Fibroblast of upper back skin (primary cell): Measurements from ENCODE around the gene SMOC2.

Experiments used
- DNase-seq: peaks from one replicate; pipeline ENCODE4 v3.0.0-alpha.2; 2013

The SMOC2 gene

DNA sequence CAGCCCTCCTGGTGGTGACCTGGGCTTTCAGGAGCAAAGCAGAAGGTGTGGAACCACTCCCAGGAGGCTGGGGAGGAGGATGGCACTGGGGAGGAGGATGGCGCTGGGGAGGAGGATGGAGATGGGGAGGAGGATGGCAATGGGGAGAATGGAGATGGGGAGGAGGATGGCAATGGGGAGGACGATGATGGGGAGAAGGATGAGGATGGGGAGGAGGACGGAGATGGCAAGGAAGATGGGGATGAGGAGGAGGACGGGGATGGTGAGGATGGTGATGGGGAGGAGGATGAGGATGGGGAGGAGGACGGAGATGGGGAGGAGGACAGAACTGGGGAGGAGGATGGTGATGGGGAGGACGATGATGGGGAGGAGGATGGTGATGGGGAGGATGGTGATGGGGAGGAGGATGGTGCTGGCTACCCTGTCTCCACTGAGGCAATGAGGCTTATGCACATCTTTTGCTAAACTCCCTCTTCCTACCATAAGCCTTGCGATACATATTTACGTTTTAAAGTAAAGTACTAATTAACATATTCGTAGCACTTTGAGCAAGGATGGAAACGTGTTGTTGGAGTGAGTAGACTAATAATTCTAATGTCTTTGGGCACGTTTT, 7.4 kb downstream of the SMOC2 start:
- DNase-seq, result no peak

- no peak for DNase-seq
Measured at GRCh38 chr6:168450917-168451316, 9.9 kb downstream of the SMOC2 start.

- no peak for DNase-seq
Measured at GRCh38 chr6:168451805-168452517, 11.0 kb downstream of the SMOC2 start.

- no peak for DNase-seq
Measured at GRCh38 chr6:168452685-168453377, 11.8 kb downstream of the SMOC2 start.

- DNase-seq, result no peak
Measured at GRCh38 chr6:168455847-168456530, 15.0 kb downstream of the SMOC2 start.

DNA sequence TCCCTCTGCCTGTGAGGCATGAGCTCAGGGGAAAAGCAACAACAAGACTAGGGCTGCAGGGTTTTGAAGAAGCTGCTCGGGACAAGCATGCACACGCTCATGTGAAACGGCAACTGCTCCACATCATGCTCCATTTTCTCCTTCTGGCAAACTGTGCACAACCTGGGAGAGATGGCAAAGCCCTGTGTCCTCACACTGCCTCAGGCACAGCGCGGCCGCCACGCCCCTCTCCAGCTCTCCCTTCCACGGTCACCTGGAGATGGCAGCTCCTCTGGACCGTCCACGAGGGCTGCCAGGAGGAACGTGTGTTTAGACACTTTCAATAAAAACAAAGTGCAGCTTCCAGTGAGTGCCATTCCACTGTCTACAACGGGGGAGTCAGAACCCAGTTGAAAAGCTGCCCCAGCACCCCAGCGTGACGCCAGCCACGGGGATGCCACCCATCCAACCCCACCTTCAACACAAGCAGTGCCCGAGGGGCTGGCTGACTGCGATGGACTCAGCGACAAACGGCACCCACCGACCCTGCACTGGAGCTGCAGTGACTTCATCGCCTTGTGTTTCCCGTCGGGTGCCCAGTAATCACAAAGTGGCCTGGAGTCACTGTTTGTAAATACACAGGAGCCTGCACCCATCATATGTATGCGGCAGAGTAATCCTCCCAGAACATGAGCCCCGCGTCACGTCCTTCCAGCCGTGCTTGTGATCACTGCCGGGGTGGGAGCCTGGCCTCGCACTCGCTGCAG, 16.1 kb downstream of the SMOC2 start:
- no peak for DNase-seq

- no peak for DNase-seq
Measured at GRCh38 chr6:168457653-168457934, 16.6 kb downstream of the SMOC2 start.

GRCh38 chr6:168458101-168458500, 17.1 kb downstream of the SMOC2 start:
- no peak for DNase-seq

- DNase-seq, result no peak
Measured at GRCh38 chr6:168459572-168459971, 18.6 kb downstream of the SMOC2 start.

DNA sequence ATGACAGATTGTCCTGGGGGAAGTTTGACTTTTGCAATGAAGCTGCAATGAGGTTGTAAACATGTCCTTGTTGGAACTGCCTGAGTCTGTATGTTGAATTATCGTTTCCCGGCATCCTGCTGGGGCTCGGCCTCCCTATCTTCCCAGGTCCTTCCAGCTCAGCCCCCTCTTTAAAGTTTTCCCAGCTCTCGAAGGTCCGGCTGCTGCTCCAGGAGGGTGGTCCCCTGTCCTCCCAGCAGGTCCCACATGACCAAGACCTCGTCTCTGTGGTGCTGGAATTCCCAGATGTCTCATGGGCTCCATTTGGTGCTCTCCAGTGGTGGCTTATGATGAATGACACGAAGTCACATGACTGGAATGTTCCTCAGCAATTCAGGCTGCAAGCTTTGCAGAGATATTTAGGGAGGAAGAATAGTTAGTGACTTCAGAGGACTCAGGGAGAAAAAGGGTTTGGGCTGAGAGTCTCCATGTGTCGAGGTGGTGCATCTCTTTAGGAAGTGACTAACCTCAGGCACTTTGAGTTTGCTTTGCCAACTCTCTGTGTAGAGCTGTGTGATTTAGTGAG, 21.4 kb downstream of the SMOC2 start:
- DNase-seq, result no peak

- no peak for DNase-seq
Measured at GRCh38 chr6:168464546-168464945, 23.6 kb downstream of the SMOC2 start.

DNA sequence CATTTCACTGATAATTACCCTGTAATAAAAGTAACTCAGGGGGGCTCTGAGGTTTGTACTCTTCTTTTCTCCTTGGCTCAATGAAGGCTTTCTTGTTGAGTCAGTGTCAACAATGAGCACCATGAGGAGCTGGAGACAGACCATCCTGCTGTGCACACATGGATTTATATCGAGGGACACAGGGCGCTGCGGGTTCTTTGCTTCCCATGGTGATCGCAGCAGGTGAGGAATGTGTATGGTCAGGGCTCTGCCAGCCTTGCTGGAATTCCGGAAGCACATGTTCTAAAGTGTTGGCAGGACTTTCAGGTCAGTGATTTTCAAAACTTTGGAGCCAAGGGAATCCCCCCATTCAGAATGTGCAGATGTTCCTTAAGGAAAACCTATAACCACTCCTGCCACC, 27.1 kb downstream of the SMOC2 start:
- DNase-seq, result no peak

- no peak for DNase-seq
Measured at GRCh38 chr6:168469521-168469920, 28.5 kb downstream of the SMOC2 start.

DNA sequence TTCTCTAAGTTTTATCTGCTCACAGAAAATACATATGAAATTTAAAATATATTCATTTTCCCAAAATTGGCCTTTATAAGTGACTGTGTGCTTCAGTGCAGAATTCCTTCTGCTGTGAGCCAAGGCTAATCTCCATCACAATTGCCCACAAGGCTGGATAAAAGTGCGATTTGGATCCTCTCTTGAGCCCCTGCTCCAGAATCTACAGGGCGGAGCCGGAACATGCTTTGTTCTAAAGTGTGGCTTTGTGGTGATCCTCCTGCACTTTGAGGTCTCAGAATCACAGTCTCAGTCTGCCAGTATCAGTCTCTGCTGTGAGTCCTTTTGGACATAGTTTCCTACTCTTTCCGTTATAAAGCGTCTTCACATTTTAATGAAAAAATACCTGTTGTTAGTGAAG, 28.9 kb downstream of the SMOC2 start:
- no peak for DNase-seq

DNA sequence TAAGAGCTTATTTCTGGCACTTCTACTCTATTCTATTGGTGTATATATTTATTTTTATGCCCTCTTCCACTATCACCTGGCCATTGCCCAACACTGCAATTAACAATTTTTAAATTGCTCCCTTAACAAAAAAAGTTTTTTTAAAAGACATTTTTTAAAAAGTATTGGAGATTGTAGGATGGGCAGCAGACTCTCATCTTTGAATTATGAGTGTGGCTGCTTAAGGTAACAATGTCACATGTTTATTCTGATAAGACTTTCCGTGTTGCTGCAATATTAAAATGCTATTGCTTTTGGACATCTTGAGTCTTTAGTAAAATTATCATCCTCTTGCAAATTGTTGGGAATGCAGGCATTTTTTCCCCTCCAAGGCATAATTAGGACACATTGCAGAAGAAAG, 31.4 kb downstream of the SMOC2 start:
- DNase-seq, result no peak

DNA sequence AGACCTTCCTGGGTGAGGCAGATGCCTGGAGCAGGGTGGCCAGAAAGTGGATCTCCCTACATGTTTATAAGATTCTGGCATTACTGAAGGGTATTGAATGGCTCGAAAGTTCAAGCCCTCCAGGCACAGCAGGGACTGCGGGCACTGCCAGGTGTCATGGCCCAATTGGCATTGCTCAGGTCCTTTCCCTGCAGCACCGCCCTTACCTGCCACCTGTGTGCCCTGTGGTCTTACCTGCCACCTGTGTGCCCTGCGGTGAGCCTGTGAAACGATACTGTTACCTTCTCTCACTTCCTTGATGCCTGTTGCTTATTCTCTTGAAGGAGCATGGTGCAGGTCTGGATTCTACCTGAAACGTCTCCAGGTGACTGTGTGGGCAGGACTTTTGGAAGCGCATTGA, 32.2 kb downstream of the SMOC2 start:
- DNase-seq, result no peak

- no peak for DNase-seq
Measured at GRCh38 chr6:168475188-168476013, 34.4 kb downstream of the SMOC2 start.

DNA sequence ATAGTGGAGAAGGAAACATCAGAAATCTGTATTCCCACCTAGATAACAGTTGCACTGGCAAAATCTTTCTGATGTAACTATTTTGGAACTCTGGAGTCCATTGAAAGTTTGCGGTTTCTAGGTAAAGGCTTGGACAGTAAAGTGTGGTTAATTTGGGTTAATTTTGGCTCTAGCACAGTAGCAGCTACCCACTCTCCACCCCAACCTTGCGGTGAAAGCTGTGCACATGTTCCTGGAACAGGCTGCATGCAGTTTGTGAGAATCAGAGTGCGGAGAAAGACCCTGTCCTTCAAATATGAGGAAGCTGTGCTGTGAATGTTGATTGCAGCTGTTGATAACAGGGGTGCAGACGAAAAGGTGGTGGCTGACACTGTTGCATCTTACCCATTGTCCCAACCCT, 38.4 kb downstream of the SMOC2 start:
- no peak for DNase-seq

GRCh38 chr6:168480481-168480880, 39.5 kb downstream of the SMOC2 start:
- no peak for DNase-seq

- no peak for DNase-seq
Measured at GRCh38 chr6:168485818-168486217, 44.8 kb downstream of the SMOC2 start.

DNA sequence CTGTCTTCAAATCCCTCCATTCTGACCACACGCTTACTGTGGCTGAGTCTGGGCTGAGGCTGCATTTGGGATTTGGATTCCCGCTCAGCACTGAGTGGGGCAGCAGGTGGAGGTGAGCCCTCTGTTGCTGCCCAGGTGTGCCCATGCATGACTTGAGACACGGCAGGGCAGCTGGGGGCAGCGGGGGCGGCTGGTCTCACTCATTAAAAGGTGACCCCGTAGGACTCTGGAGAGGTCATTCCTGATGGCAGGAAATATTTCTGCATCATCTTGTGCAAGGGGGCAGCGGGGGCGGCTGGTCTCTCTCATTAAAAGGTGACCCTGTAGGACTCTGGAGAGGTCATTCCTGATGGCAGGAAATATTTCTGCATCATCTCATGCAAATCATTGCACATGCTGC, 49.8 kb downstream of the SMOC2 start:
- DNase-seq, result no peak

DNA sequence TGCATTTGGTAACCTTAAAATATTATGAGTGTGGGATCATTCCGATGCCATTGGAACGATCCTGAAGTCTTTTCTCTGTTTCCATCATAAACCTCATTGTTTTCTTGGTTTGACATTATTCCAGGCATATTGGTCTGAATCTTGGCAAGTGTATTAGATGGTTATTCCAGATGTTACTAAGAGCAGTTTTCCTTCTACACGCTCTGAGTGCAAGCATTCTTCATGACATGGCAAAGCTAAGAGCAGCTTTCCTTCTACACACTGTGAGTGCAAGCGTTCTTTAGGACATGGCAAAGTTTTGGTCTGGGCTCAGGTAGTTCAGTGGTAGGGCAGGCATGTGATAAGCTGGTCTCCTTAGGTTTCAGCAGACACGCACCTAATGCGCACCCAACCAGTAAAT, 53.0 kb downstream of the SMOC2 start:
- no peak for DNase-seq
